ENCODE data around the gene DHRS13.
A peak's percentile ranks its signal among the peaks of the same experiment; 100 is the strongest.

Gene DHRS13

DNA sequence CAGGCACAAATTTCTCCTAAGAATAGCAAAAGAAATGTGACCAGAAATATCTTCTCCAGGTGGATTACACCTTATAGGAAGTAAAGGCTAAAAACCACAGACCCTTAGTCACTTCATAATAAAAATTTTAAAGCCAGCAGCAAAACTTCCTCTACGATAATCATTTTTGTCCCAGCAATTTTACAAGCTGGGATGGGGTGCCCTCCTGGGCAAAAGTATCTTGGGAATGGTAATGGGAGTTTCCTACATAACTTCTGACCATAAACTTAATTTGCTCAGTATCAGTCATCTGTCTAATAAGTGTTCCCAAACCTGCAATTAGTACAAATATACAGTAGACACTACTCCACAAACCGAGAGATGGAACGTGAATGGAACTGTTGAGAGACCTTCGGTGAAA, 45.5 kb upstream of the DHRS13 start:
- TF ChIP-seq TAF1 (IDR thresholded peaks at IDR 0.05; ENCODE audit: borderline replicate concordance, insufficient read depth, low read length) (no peak), FOXP2 (optimal IDR thresholded peaks at IDR 0.05; ENCODE audit: borderline replicate concordance, extremely low read depth, extremely low read length, insufficient read depth) (no peak), POLR2AphosphoS5 (IDR thresholded peaks at IDR 0.05; ENCODE audit: low read depth, low read length) (no peak), SIN3A (IDR thresholded peaks at IDR 0.05; ENCODE audit: borderline replicate concordance, insufficient read depth, low read length) (no peak)
- TF ChIP-seq, protein P1, sequence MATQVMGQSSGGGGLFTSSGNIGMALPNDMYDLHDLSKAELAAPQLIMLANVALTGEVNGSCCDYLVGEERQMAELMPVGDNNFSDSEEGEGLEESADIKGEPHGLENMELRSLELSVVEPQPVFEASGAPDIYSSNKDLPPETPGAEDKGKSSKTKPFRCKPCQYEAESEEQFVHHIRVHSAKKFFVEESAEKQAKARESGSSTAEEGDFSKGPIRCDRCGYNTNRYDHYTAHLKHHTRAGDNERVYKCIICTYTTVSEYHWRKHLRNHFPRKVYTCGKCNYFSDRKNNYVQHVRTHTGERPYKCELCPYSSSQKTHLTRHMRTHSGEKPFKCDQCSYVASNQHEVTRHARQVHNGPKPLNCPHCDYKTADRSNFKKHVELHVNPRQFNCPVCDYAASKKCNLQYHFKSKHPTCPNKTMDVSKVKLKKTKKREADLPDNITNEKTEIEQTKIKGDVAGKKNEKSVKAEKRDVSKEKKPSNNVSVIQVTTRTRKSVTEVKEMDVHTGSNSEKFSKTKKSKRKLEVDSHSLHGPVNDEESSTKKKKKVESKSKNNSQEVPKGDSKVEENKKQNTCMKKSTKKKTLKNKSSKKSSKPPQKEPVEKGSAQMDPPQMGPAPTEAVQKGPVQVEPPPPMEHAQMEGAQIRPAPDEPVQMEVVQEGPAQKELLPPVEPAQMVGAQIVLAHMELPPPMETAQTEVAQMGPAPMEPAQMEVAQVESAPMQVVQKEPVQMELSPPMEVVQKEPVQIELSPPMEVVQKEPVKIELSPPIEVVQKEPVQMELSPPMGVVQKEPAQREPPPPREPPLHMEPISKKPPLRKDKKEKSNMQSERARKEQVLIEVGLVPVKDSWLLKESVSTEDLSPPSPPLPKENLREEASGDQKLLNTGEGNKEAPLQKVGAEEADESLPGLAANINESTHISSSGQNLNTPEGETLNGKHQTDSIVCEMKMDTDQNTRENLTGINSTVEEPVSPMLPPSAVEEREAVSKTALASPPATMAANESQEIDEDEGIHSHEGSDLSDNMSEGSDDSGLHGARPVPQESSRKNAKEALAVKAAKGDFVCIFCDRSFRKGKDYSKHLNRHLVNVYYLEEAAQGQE (IDR thresholded peaks at IDR 0.05; ENCODE audit: insufficient read depth in 1 of 2, low read depth in 2 of 2, low read length in 2 of 2): no peak

DNA sequence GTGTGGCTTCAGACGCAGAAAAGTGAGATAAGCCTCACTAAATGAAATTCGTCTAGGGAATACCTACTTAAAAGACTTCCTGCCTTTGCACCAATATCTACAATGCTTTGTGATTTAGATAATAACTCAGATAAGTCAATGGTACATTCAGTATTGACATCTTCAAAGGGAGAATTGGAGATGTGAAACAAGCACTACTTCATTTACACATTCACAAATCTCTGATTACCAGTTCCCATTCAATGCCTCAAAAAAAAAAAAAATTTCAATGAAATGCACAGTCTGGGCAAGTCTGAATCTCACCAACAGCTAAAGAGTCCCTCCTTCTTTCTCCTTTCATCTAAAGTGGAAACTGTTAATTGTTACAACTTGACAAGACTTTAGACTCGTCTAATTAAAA, 44.8 kb upstream of the DHRS13 start:
- TF ChIP-seq, protein P1 (IDR thresholded peaks at IDR 0.05; ENCODE audit: insufficient read depth in 1 of 2, low read depth in 2 of 2, low read length in 2 of 2): no peak
- no peak for TF ChIP-seq FOXP2 (optimal IDR thresholded peaks at IDR 0.05; ENCODE audit: borderline replicate concordance, extremely low read depth, extremely low read length, insufficient read depth)
- TF ChIP-seq TAF1 (IDR thresholded peaks at IDR 0.05; ENCODE audit: borderline replicate concordance, insufficient read depth, low read length): no peak
- TF ChIP-seq SIN3A (IDR thresholded peaks at IDR 0.05; ENCODE audit: borderline replicate concordance, insufficient read depth, low read length): no peak
- no peak for TF ChIP-seq POLR2AphosphoS5 (IDR thresholded peaks at IDR 0.05; ENCODE audit: low read depth, low read length)

DNA sequence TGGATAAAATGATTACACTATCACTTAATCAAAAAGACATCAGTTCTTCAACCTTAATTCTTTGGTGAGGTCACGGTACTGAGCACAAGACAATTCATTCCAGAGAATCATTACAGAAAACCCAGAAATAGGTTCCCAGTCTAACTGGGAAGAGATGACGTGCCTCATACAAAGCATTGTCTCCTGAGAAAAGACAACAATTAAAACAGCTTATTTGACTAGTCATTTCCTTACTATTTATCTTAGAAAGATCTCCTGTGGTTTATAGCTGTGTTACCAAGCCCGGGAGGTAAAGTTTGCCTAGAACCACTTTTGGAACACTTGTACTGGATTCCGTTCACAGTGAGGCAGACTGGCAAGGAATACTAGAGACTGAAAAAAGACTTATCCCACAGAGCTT, 43.4 kb upstream of the DHRS13 start:
- TF ChIP-seq SIN3A (IDR thresholded peaks at IDR 0.05; ENCODE audit: borderline replicate concordance, insufficient read depth, low read length) (peak; percentile 56; the same call in 1 of the 2 replicates), TAF1 (IDR thresholded peaks at IDR 0.05; ENCODE audit: borderline replicate concordance, insufficient read depth, low read length) (no peak)

DNA sequence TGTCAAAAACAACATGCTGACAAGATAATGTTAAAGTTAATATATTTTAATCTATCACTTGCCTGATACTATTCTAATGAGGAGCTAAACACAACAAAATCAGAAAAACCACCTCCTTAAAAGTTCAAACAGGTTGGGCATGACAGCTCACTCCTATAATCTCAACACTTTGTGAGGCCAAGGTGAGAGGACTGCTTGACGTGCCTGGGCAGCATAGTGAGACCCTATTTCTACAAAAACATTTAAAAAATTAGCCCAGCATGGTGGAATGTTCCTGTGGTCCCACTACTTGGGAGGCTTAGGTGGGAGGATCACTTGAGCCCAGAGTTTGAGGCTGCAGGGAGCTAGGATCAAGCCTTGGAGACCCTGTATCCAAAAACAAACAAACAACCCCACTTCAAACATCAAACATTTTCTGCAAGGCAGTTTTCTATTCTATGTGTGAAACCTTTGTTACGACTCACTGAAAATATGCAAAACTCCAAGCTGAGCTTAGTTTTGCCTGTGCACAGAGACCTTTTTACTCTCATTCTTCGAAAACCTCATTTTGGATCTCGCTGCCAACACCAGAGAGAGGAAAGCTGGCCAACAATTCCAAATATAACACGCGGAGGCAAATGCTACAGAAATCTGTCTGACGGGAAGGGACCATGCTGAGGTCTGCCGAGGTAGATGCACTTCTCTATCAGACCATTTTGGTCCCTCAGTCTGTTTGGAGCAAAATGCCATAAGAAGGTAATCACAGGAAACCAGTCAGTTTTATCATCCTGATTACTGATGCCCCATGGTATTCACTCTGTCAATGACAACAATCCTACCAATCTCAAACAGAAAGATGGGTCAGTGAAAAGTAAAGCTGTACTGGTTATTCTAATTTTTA, 42.2 kb upstream of the DHRS13 start:
- TF ChIP-seq SIN3A (IDR thresholded peaks at IDR 0.05; ENCODE audit: borderline replicate concordance, insufficient read depth, low read length): no peak
- TF ChIP-seq FOXP2 (optimal IDR thresholded peaks at IDR 0.05; ENCODE audit: borderline replicate concordance, extremely low read depth, extremely low read length, insufficient read depth): no peak
- TF ChIP-seq TAF1 (IDR thresholded peaks at IDR 0.05; ENCODE audit: borderline replicate concordance, insufficient read depth, low read length): no peak
- TF ChIP-seq, protein P1 (IDR thresholded peaks at IDR 0.05; ENCODE audit: insufficient read depth in 1 of 2, low read depth in 2 of 2, low read length in 2 of 2): no peak
- no peak for TF ChIP-seq POLR2AphosphoS5 (IDR thresholded peaks at IDR 0.05; ENCODE audit: low read depth, low read length)

DNA sequence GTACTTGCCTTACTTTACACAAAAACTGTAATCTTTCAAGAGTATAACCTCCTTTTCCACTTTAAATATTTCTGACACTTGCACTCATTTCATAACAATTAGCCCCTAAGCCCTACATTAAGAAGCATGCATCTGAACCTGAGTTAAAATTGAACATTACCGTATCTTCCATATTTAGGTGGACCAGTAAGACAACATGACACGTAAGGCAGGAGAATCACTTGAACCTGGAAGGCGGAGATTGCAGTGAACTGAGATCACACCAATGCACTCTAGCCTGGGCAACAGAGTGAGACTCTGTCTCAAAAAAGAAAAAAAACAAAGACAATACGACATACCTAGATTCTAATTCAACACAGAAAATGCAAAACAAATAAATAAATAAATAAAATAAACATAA, 41.5 kb upstream of the DHRS13 start:
- no peak for TF ChIP-seq TAF1 (IDR thresholded peaks at IDR 0.05; ENCODE audit: borderline replicate concordance, insufficient read depth, low read length)
- no peak for TF ChIP-seq POLR2AphosphoS5 (IDR thresholded peaks at IDR 0.05; ENCODE audit: low read depth, low read length)
- TF ChIP-seq SIN3A (IDR thresholded peaks at IDR 0.05; ENCODE audit: borderline replicate concordance, insufficient read depth, low read length): no peak
- TF ChIP-seq FOXP2 (optimal IDR thresholded peaks at IDR 0.05; ENCODE audit: borderline replicate concordance, extremely low read depth, extremely low read length, insufficient read depth): no peak
- TF ChIP-seq, protein P1 (IDR thresholded peaks at IDR 0.05; ENCODE audit: insufficient read depth in 1 of 2, low read depth in 2 of 2, low read length in 2 of 2): no peak
